GM18502 (cell line): ENCODE results near the gene PLEKHM3.
"Not testable (repeated sequence)": the region's sequence is repeated elsewhere in the genome, so short reads cannot be mapped to it uniquely, and the experiment has no call there.

ENCODE experiments used
- ATAC-seq: cut with Tn5 transposase; IDR thresholded peaks from one replicate; pipeline ENCODE4 v1.9.1; 2021; ENCODE audit warnings: mild to moderate bottlenecking; ENCODE audit not compliant: unreplicated experiment, poor library complexity

The PLEKHM3 gene

GRCh38 chr2:207811658-207812057, 213.7 kb downstream of the PLEKHM3 start:
- ATAC-seq: not testable (repeated sequence)

GRCh38 chr2:207810200-207810788, 215.0 kb downstream of the PLEKHM3 start:
- no peak for ATAC-seq

DNA sequence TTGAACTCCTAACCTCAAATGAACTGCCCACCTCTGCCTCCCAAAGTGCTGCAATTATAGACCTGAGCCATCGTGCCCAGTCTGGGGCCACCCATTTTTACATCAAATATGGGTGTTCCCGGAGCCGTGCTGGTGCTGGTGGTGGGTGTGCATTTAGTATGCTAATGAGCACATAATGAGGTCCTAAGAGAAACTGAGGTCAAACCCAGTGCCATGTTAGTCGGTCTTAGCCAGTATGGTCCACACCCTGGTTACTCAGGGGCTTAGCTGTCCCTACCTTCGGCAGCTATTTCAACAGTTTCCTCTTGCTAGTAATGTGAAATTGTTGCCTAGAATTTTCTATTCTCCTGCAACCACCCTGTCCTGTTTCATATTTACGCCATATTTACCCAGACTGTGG, 217.2 kb downstream of the PLEKHM3 start:
- no peak for ATAC-seq

DNA sequence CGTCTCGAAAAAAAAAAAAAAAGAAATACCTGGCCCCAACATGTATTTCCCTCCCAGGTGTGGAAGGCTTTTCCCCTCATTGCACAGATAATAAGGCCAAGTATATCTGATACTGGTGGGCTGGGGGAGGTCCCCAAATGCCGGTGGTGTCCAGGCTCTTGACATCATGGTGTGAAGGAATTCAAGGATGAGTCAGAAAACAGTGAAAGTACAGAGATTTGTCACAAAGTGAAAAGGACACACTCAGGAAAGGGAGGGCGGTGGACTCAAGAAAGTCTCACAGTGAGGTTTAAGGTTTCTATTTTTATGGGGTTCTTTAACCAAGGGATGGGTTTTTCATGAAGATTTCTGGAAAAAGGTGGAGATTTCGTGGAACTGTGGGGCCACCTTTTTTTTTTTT, 217.8 kb downstream of the PLEKHM3 start:
- ATAC-seq: peak; percentile 80

DNA sequence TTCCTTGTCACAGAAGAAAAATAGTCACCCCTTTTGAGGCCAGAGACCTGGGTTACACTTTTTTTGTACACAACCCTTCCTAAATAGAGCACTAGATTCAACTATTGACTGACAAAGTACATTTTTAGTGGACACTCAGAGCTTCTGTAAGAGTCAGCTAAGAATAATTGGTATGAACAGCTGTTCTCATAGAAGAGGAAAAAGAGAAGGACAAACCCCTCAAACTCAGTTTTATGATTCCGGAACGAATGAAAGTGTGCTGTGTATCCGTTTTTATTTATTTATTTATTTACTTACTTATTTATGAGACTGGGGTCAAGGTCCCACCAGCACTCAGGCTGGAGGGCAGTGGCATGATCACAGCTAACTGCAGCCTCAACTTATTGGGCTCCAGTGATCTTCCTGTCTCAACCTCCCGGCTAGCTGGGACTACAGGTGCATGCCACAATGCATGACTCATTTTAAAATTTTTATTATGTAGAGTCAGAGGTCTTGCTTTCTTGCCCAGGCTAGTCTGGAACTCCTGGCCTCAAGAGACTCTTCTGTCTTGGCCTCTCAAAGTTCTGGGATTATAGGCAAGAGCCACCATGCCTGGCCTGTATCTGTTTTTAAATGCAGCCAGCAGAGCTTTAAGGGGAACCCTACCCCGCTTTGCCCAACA, 219.6 kb downstream of the PLEKHM3 start:
- no peak for ATAC-seq

GRCh38 chr2:207802650-207803049, 222.7 kb downstream of the PLEKHM3 start:
- no peak for ATAC-seq

DNA sequence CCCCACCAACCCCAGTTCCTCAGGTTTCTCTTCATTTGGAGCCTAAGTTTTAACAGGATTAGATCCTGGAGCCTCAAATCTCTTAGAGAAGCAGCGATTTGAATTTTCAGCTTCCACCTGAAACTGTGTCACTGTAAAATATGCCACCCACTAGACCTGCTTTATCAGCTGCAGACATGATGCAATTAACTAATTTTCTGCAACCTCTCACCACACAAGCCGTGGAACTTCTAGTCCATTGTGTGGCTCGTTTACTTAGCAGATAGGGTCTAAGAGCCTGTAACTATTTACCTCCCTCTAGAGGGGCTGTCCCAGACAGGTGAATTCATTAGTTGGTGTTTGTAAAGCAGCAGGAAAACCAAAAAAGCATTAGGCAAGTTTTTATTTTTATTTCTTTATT, 224.1 kb downstream of the PLEKHM3 start:
- ATAC-seq: no peak

DNA sequence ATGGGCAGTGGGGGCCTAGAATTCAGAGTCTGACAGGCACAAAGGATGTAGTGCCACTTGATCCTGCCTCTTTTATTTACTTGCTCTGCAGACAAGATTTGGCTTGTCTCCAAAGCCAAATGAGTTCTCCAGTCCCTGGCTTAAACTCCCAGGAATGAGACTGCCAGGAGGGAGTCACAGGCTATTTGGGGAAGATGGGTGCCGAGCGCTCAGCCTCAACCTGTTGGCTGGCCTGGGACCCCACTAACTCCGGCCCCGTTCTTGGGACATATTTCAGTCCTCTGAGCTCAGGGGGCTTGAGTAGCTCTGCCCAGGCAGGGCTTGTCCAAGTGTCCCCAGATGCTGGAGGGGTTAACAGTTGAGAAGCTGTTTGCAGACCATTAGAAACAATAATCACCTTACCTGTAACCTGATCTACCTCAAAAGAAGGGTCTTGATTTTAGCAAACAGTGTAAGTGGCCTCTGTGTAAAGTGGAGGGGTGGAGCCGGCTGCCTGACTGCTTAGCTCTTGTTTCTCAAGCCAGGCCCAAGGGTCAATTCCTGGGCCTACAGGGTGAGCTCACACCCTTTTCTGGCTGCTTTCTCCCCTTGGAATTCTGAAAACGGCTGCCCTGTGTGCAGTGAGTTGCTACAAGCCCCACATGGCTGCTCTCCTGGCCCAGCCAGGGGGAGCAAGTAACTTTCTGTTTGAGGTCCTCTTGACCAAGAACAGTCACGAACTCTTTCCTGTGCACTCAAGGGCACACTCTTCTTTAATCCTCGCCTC, 228.6 kb downstream of the PLEKHM3 start:
- no peak for ATAC-seq

DNA sequence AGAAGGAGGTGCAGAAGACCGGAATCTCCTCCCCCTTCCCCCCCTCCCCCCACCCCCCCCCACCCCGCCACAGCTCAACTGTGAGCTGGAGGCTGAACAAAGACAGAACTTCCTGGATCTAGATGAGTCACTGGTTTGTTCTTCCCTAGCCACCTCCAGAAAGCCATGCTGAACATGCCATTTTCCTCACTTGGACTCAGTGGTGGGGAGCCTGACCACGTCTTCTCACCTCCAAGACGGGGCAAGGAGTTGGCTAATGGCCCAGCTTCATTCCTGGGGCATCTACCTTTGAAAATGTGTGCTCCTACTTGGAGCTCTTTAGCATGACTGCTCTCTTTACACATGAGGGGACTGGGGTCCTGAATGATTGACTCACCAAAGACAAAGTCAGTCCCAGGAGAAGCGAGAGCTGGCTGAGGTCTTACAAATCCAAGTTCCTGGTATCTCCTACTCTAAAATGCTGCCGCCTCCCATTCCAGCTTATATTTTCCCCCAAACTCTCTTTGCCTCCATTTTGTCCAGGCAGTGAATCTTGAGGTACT, 233.0 kb downstream of the PLEKHM3 start:
- ATAC-seq: peak; percentile 67

DNA sequence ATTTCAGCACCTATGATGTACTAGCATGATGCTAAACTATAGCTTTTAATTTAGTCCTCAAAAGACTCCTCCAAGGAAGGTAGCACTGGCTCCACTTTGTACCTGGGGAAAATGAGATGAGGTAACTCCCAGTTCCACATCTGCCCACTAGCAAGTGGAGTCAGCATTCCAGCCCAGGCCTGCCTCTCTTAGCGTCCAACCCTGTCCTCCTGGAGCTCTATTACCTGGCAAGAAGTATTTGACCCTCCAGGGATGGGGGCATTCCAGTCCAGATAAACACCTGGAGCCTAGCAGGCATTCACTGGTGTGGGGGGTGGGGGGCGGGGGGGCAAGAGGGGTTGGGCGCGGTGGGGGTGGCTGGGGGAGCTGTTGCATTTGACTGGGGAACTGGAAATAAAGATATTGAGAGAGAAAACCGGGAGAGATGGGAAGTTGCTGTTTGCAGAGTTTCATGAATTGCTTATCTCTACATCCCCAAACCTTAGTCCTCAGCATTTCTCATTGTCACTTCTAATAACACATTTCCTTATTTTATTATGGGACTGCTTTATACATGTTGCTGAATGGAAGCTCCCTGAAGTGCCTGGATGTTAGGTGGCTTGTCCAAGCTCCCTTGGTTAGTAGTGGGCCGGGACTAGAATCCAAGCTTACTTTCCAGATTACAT, 233.6 kb downstream of the PLEKHM3 start:
- ATAC-seq: no peak

- ATAC-seq: no peak
Observed at GRCh38 chr2:207790898-207791297, 234.4 kb downstream of the PLEKHM3 start.

GRCh38 chr2:207787800-207788199, 237.5 kb downstream of the PLEKHM3 start:
- no peak for ATAC-seq

DNA sequence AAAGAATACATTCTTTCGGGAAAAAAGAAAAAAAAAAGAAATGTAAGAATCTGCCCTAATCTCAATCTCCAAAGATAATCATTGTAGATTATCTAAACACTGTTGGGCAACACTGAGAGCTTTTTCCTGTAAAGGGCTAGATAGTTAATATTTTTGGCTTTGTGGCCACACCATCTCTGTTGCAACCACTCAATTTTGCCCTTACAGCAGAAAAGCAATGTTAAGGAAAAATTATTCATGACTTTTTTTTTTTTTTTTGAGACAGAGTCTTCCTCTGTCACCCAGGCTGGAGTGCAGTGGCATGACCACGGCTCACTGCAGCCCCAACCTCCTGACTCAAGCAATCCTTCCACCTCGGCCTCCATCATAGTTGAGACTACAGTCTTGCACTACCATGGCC, 238.3 kb downstream of the PLEKHM3 start:
- no peak for ATAC-seq

GRCh38 chr2:207784898-207785297, 240.4 kb downstream of the PLEKHM3 start:
- ATAC-seq: no peak

DNA sequence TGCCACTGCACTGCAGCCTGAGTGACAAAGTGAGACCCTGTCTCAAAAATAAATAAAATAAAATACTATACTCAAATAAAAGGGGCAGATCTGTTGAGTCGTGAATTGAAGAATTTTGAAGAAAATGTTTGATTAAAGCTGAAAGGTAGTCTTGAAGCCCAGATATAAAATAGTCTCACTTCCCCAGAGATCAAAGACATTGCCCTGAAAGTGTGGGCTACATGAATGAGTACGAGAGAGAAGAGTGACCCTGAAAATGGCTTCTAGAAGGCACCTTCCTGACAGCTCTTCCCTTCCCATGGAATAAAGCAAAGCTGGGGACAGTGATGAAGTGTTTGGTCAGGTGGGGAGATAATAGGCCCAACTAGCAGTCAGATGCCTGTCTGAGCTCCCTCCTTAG, 241.8 kb downstream of the PLEKHM3 start:
- no peak for ATAC-seq

GRCh38 chr2:207782238-207783030, 242.9 kb downstream of the PLEKHM3 start:
- no peak for ATAC-seq

GRCh38 chr2:207779523-207779922, 245.8 kb downstream of the PLEKHM3 start:
- ATAC-seq: no peak

DNA sequence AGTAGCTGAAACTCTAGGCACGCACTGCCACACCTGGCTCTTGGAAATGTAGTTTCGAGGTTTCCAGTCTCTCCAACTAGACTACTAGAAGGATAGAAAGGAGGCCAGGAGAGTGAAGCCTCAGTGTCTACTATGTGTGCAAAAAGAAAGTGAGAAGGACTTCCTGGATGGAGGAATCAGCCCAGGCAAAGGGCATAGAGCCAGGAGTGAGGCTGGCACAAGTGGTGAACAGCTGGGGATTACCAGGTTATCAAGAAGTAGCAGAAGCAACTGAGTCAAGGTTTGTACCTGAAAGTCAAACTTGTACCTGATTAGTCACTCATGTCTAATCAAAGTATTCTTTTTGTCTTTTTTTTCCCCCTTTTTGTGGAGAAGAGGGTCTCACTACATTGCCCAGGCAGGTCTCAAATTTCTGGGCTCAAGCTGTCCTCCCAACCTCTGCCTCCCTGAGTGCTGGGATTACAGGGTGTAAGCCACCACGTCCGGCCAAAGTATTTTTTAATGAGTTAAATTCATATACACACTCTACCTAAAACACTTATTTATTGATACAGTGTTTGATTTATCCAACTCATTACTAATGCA, 246.9 kb downstream of the PLEKHM3 start:
- ATAC-seq: no peak

DNA sequence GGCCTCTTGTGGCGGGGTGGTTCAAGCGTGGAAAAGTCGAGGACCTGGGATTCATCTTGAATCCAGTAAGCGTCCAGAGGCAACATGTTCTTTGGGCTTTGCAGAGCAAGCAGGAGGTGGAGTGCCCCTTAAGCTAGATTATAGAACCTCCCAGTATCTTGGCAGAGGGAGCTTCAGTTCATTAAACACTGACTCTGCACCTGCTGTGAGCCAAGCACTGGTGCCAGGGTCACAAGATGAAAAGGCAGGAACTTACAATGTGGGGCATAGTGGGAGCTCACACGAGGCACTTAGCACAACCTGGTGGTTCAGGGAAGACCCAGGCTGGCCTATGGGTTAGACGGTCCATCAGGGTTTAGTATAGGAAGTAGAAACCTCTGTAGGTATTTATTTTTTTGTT, 248.2 kb downstream of the PLEKHM3 start:
- no peak for ATAC-seq

DNA sequence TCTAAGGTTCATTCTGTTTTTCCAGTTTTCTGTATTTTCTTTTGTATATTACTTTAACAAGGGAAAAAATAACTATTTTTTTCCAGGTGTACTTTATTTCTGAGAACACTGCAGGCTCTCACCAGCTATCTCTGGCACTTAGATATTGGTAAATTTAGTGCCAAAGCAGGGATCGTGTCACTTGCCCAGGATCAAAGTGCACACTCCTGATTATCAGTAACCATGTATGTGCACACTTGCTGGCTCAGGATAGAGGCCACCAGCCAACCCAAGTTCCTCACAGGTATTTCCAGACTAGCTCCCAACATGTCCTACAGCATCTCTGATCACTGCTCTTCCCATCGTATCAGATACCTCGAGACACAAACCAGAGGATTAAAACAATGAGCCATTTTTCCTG, 249.9 kb downstream of the PLEKHM3 start:
- no peak for ATAC-seq
